Esophagus squamous epithelium (tissue), 5 donors: ENCODE results near the gene ARFRP1. TPM values are rescaled to one million over a fixed set of nuclear protein-coding genes. Genes with fewer than 3 reads are reported as not detected.

Source experiments
- DNase-seq: peaks from one replicate; lab custom pipeline; 2025; lab: John Stamatoyannopoulos, UW
- H3K27ac ChIP-seq, 4 donors: fragments of 200-600 bp; sonication (generic); one replicate each; pipeline ENCODE4 v1.5.1; 2016 to 2019; ENCODE audit warnings: mild to moderate bottlenecking in 1 of 4
- H3K27me3 ChIP-seq, 4 donors: fragments of 200-600 bp; sonication (generic); 1 replicate in 3 of 4; 2 replicates in 1 of 4; pipeline versions ENCODE4 v1.5.1 to v1.6.0; 2017 to 2021; ENCODE audit warnings: antibody characterized with exemption in 1 of 4
- H3K36me3 ChIP-seq, 3 donors: fragments of 200-600 bp; sonication (generic); one replicate each; pipeline ENCODE4 v1.5.1; 2016 to 2019
- H3K4me1 ChIP-seq, 3 donors: fragments of 200-600 bp; sonication (generic); one replicate each; pipeline ENCODE4 v1.5.1; 2017 to 2019
- H3K4me3 ChIP-seq, 4 donors: fragments of 200-600 bp; sonication (generic); 1 replicate in 3 of 4; 2 replicates in 1 of 4; pipeline ENCODE4 v1.5.1; 2016 to 2019; ENCODE audit warnings: mild to moderate bottlenecking in 2 of 4, moderate library complexity in 1 of 4
- H3K9me3 ChIP-seq, 3 donors: fragments of 200-600 bp; sonication (generic); one replicate each; pipeline ENCODE4 v1.5.1; 2016 to 2019
- CTCF ChIP-seq, 6 experiments: fragments of 450-650 bp in 4 of 6; fragments of 200-600 bp in 2 of 6; sonication (generic) in 2 of 6; IDR thresholded peaks; one replicate each; pipeline ENCODE4 v1.5.1; 2016 to 2019; ENCODE audit warnings: antibody characterized with exemption in 6 of 6, mild to moderate bottlenecking in 4 of 6, moderate library complexity in 4 of 6
- POLR2A ChIP-seq, 4 donors: fragments of 450-650 bp; IDR thresholded peaks; one replicate each; pipeline ENCODE4 v1.6.1; 2017; ENCODE audit warnings: antibody characterized with exemption in 4 of 4, mild to moderate bottlenecking in 4 of 4, moderate library complexity in 3 of 4
- WGBS, 2 donors: methylation state at CpG; one replicate each; pipeline ENCODE4 v1.1.5; 2018; 5-methylcytosine and 5-hydroxymethylcytosine counted together
- intact Hi-C: fragments of 100-400 bp; cut with DNase I; formaldehyde crosslinking; loops from one replicate; pipeline ENCODE4 v1.15.0; 2022
- total RNA-seq, 4 donors: library from RNA; depleted of rRNA; stranded (reverse); fragments of >200 nt; gene quantifications; one replicate each; pipeline ENCODE4 v1.1.0, GENCODE V29; 2016
- donor health status: DM: yes; HTN: yes; CAD: no.

Gene ARFRP1
- total RNA-seq, 4 donors from 2014 or later, result 30.4 to 45.5 (median 37.0) TPM

- Histone ChIP-seq H3K4me1 (peaks cover 12 to 27% (median 13%) of the 10 kb centered on the region in 3 donors), H3K36me3 (peaks cover 4 to 39% (median 15%) of the 10 kb centered on the region in 3 donors), H3K27ac (no peak overlapping the region), H3K4me3 (no peak overlapping the region), H3K27me3 (no peaks in the 10 kb centered on the region), H3K9me3 (no peaks in the 10 kb centered on the region)
- WGBS, 2 donors, result 49 to 55% methylated on average over 5 to 8 of the region's 15 CpGs
- TF ChIP-seq POLR2A (IDR thresholded peaks at IDR 0.05), result no peak
- no peak for TF ChIP-seq CTCF (IDR thresholded peaks at IDR 0.05)
- no peak for DNase-seq
- intact Hi-C loops, result no loop called here
Observed at GRCh38 chr20:63745424-63745805, 37.6 kb upstream of the ARFRP1 start.

- no peak for DNase-seq
- no peak overlapping the region for H3K27ac ChIP-seq
- peaks cover 12 to 29% (median 13%) of the 10 kb centered on the region in 3 donors for H3K4me1 ChIP-seq
- H3K36me3 ChIP-seq, result peaks cover 4 to 39% (median 15%) of the 10 kb centered on the region in 3 donors
- H3K27me3 ChIP-seq, result no peaks in the 10 kb centered on the region
- H3K4me3 ChIP-seq, result no peak overlapping the region
- TF ChIP-seq CTCF (IDR thresholded peaks at IDR 0.05), result no peak
- TF ChIP-seq POLR2A (IDR thresholded peaks at IDR 0.05), result no peak
- H3K9me3 ChIP-seq, result no peaks in the 10 kb centered on the region
- intact Hi-C loops, result no loop called here
- WGBS, 2 donors, result 64 to 71% methylated on average over 16 to 17 of the region's 25 CpGs
Observed at GRCh38 chr20:63744574-63745423, 37.0 kb upstream of the ARFRP1 start.

GRCh38 chr20:63744158-63744557, 36.4 kb upstream of the ARFRP1 start:
- intact Hi-C loops, result no loop called here
- peaks cover 13 to 31% (median 13%) of the 10 kb centered on the region in 3 donors for H3K4me1 ChIP-seq
- H3K36me3 ChIP-seq, result peaks cover 4 to 39% (median 15%) of the 10 kb centered on the region in 3 donors
- H3K9me3 ChIP-seq, result no peaks in the 10 kb centered on the region
- 65 to 66% methylated on average over 4 of the region's 4 CpGs for WGBS, 2 donors
- no peak for DNase-seq
- H3K4me3 ChIP-seq, result no peak overlapping the region
- no peak for TF ChIP-seq POLR2A (IDR thresholded peaks at IDR 0.05)
- no peak for TF ChIP-seq CTCF (IDR thresholded peaks at IDR 0.05)
- no peak overlapping the region for H3K27ac ChIP-seq
- H3K27me3 ChIP-seq, result no peaks in the 10 kb centered on the region

GRCh38 chr20:63743210-63743970, 35.6 kb upstream of the ARFRP1 start:
- H3K27ac ChIP-seq, result peak overlapping the region in 1 of 4 donors; percentile 14
- H3K27me3 ChIP-seq, result no peaks in the 10 kb centered on the region
- no peaks in the 10 kb centered on the region for H3K9me3 ChIP-seq
- no peak overlapping the region for H3K4me3 ChIP-seq
- peaks cover 21 to 39% (median 21%) of the 10 kb centered on the region in 3 donors for H3K4me1 ChIP-seq
- no peak for TF ChIP-seq POLR2A (IDR thresholded peaks at IDR 0.05)
- no peak for TF ChIP-seq CTCF (IDR thresholded peaks at IDR 0.05)
- H3K36me3 ChIP-seq, result peaks cover 4 to 39% (median 15%) of the 10 kb centered on the region in 3 donors
- intact Hi-C loops, result no loop called here
- DNase-seq, result no peak
- 80 to 84% methylated on average over 22 to 25 of the region's 31 CpGs for WGBS, 2 donors
